ENCODE data around the gene TAS2R14.

The TAS2R14 gene

GRCh38 chr12:10939163-10939562, at the start of gene TAS2R14:
Gene TAS2R14 (minus strand): TSS chr12:10939263. CDS start chr12:10939207, 56 bp downstream.
- no peak for DNase-seq

GRCh38 chr12:10986812-10987211, 47.7 kb upstream of the TAS2R14 start, which contains the start of gene TAS2R50:
Gene TAS2R50 (minus strand): TSS chr12:10986912. CDS start chr12:10986860, 52 bp downstream.
- no peak for DNase-seq

- DNase-seq, result no peak
Observed at GRCh38 chr12:10982244-10982643, 43.2 kb upstream of the TAS2R14 start.

GRCh38 chr12:10974965-10975364, 35.9 kb upstream of the TAS2R14 start:
- no peak for DNase-seq

- DNase-seq, result no peak
Observed at GRCh38 chr12:10968765-10969456, 29.8 kb upstream of the TAS2R14 start.

GRCh38 chr12:10967409-10967808, 28.3 kb upstream of the TAS2R14 start:
- DNase-seq, result no peak

GRCh38 chr12:10966314-10966713, 27.3 kb upstream of the TAS2R14 start:
- DNase-seq, result no peak

GRCh38 chr12:10965476-10965875, 26.4 kb upstream of the TAS2R14 start:
- DNase-seq, result no peak

- no peak for DNase-seq
Observed at GRCh38 chr12:10960211-10960610, 21.1 kb upstream of the TAS2R14 start.

- DNase-seq, result no peak
Observed at GRCh38 chr12:10959804-10960203, 20.7 kb upstream of the TAS2R14 start.

- DNase-seq, result no peak
Observed at GRCh38 chr12:10957741-10958140, 18.7 kb upstream of the TAS2R14 start.

GRCh38 chr12:10956085-10956484, 17.0 kb upstream of the TAS2R14 start:
- DNase-seq, result no peak

- DNase-seq, result no peak
Observed at GRCh38 chr12:10952645-10953044, 13.6 kb upstream of the TAS2R14 start.

- no peak for DNase-seq
Observed at GRCh38 chr12:10943167-10943566, 4.1 kb upstream of the TAS2R14 start.

GRCh38 chr12:10941916-10942607, 3.0 kb upstream of the TAS2R14 start:
- no peak for DNase-seq

GRCh38 chr12:10941369-10941768, 2.3 kb upstream of the TAS2R14 start:
- no peak for DNase-seq

- no peak for DNase-seq
Observed at GRCh38 chr12:10940389-10940788, 1.3 kb upstream of the TAS2R14 start.

- no peak for DNase-seq
Observed at GRCh38 chr12:10936506-10936905, 2.6 kb downstream of the TAS2R14 start.

GRCh38 chr12:10928746-10929286, 10.2 kb downstream of the TAS2R14 start, which contains the start of gene PRH2:
Gene PRH2 (plus strand): TSS chr12:10929236. CDS start chr12:10929274, 38 bp downstream.
- no peak for DNase-seq

- no peak for DNase-seq
Observed at GRCh38 chr12:10926269-10926668, 12.8 kb downstream of the TAS2R14 start.

- no peak for DNase-seq
Observed at GRCh38 chr12:10919809-10920208, 19.3 kb downstream of the TAS2R14 start.

- DNase-seq, result no peak
Observed at GRCh38 chr12:10910380-10910779, 28.7 kb downstream of the TAS2R14 start.

- DNase-seq, result no peak
Observed at GRCh38 chr12:10909462-10909861, 29.6 kb downstream of the TAS2R14 start, which contains the start of gene TAS2R13. Gene TAS2R13 (minus strand): TSS chr12:10909562. CDS start chr12:10909298, 264 bp downstream.

- no peak for DNase-seq
Observed at GRCh38 chr12:10904686-10905085, 34.4 kb downstream of the TAS2R14 start.

Data from NCI-H524 treated with DMSO at 0.1 percent for 48 hours (cell line).